HG02884 (cell line): ENCODE measurements around the gene DDB1.

ENCODE experiments used
- ATAC-seq: cut with Tn5 transposase; IDR thresholded peaks from one replicate; pipeline ENCODE4 v1.9.1; 2021; ENCODE audit warnings: mild to moderate bottlenecking, moderate library complexity; ENCODE audit not compliant: unreplicated experiment

Gene DDB1

DNA sequence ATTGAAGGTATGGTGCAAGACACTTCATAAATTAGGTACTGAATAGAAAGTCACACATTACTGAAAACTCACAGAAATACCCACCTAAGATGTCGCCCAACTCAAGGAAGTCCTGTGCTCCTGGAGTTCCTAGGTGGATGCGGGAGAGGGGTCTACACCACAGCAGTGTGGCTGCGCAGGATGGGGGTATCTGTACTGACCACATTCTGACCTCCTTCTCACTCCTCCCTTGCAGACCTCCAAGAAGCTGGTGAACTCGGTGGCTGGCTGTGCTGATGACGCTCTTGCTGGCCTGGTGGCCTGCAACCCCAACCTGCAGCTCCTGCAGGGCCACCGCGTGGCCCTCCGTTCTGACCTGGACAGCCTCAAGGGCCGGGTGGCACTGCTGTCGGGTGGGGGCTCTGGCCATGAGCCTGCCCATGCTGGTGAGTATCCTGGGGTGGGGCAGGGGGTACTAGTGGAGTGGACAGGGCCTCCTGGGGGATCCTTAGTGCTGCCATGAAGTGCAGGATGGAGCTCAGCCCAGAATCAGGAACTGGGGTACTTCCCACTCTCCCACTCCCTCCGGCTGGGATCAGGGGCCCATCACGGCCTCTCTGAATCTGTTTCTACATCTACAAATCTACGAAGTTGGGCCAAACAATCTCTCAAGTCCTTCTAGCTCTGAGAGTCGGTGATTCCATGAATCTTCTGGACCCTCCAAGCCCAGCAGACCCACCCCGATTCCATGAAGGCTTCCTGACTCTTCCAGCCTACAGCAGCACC, 5.0 kb upstream of the DDB1 start:
- ATAC-seq = no peak

DNA sequence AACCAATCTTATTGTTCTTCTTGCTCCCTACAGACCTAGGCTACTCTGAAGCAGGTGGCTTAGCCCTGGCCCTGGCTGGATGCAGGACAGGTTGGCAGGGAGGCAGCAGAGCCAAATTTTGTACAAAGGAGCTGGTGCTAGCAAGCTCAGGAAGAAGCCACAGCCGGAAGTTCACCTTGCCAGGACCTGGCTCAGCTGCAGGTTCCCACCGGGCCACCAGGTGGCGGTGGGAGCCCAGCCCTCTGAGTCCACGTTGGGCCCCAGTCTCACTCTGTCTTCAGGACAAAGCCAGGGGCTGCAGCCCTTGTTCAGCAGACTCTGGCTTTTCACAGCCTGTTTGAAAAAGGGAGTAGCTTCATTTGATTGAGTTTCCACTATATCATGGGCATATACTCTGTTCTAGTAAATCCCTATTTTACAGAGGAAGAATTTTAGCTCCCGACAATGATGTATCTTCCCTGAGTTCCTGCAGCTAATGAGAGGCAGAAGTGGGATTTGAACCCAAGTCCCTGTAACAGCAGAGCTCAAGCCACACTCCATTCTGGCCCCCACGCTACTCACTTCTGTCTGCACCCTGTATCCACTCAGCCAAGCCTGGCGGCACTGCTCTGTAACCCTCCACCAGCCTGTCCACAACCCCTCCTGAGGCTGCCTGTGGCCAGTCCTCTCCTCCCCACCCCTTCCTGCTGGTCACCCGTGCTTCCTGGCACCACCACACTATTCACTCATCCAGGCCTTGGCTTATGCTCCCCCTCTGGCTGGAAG, 3.4 kb upstream of the DDB1 start:
- ATAC-seq = peak; percentile 43

DNA sequence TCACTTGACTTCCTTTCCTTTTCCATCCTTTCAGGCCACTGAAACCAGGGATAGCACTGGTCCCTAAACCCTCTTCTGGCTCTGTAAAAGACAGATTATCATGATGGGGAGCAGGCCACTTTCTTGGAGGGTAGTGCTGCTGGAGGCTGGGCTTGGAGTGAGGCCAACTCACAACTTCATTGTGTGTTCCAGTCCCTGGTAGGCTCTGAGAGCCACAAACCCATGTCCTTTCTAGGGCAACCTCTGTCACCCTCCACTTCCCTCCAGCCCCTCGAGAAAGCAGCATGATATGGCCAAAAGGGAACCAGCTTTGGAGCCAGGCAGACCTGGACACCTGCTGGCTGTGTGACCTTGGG, 2.4 kb upstream of the DDB1 start:
- no peak for ATAC-seq

DNA sequence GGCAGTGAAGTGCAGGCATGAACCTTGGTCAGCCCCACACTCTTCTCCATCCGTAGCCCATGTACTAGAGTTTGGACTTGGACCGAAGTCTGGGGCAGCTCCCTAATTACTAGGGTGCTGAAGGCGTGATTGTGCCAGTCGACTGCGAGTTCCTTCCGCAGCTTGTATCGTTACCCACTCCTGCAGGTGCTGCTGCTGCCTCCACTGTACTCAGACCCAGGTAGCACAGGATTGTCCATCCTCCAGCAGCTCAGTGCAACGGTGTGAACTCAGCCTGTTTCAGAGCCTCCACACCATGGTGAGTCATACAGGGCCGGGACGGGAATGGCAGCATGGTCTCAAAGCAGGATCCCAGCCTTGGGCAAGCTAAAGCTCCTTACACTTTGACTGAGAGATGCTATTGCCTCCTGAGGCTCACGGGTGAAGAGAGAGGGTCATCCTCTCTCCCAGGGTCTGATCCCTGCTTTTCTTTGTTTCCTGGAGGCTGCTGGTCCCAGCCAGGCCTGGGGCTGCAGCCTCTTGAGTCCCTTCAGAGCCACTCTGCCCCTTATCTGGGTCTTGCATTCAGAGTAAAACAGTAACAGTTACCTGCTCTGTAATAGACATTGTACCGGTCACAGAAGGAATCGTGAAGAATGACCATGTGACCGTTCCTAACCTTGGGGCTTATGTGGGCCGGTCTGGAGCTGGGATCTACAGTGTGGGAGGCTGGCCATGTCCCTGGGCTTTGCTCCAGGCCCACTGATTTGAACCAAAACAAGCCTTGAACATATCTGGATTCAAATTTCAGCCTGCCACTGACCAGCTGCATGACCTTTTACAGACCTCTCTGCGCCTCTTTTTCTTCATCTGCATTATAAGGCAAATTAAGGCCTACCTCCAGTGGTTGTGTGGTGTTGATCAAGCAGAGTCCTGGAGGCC, 1.8 kb upstream of the DDB1 start:
- ATAC-seq = no peak

DNA sequence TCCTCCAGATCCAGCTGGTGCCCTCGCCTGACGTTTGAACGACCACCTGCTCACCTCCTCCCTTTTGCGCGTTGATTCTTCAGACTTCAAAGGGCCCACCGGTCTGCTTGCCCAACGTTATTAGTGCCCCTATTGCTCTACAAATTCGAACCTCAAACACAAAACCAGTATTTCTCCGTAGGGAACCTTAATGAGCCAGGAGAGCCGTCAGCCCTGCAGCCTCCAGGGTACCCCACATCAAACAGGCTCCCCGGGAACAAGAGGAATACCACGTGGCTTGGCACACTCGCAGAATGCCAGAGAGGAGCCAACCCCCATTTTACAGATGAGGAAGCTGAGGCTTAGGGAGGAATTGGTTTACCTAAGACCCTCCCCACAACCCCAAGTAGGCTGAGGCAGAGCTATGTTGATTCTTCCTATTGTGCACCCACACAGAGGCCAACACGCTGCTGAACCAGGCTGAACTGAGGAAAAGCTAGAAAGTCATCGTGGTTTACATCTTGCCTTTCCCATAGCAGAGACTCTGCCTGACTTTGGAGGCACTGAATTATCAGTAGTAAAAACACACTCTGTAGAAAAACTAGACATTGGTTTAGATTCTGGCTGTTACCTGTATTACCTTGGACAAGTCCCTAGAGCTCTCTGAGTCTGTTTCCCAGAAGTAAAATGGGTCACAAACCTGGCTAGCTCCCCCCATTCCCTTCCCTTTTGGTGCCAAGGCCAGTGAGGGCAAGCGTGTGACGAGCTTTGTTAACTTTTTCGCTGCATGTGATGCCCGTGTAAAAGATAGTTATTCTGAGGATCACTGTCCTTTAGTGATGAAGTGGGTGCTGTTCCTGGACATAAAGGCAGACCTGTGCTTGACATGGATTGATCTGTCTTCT, 887 bp upstream of the DDB1 start:
- no peak for ATAC-seq

DNA sequence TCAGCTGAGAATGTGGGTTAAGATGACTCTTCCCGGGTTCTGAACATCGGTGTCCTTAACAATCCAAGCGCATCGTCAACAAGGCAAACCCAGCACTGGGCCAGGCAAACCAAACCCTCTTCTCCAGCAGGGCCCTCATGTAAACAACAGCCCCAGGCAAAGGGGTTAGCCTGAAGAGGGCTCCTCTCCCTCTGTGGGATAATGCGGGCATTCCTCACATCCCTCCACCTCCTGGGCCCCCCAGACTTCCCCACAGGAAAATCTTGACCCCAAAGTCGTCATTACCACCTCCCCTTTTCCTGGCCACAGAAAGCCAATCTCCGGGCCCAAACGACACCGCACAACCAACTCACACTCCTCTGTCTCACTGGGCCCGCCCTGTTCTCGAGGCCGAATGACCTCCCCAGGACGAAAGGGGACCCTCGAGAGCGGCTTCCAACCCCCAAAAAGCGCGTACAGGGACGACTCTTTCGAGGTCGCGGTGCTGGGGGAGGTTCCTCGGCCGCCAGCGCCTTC, 566 bp downstream of the DDB1 start:
- ATAC-seq = no peak

DNA sequence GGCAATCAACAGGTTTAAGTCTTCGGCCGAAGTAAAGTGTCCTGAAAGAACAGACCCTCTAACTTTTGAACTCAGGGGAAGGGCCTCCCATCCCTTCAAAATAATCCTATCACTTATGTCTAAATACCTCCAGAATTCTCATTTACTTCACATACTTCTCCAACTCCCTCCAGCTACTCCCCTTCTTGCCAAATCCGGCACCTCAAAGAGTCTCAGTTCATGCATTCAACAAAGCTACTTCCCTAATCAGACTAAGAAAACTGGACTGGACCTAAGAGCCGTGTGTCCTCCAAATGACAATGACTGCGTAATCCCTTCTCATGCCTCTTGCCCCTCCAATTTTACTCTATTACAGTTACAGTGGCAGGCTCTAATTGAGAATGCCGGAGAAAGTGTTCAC, 1.3 kb downstream of the DDB1 start:
- ATAC-seq = no peak

DNA sequence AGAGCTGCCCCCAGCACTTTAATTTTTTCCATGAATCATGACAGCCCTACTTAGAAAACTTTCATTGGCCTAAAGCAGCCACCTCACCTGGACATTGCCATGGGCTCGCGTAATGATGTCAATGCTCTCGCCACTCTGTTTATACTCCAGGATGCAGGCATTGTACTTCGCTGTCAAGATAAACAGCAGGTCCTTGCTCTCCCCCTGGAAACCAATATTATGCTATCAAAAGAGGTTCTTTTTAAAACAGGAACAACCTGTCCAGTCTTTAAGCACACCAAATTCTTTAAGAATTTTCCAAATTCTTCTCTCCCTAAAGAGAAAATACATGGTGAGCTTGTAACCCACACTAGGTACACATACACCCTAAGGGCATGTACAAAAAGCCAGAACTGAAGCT, 3.0 kb downstream of the DDB1 start:
- no peak for ATAC-seq

DNA sequence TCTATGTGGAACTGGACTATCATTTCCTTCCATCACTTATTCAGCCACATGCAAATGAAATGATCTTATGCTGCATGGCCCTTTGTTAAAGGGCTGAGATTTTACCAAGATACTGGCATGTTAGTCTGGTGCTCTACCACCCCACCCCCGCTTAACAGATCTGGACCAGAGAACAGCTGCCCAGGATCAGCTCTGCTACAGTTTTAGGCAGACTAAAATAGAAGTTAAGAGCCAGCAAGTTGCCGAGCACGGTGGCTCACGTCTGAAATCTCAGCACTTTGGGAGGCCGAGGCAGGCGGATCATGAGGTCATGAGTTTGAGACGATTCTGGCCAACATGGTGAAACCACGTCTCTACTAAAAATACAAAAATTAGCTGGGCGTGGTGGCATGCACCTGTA, 4.6 kb downstream of the DDB1 start:
- no peak for ATAC-seq

DNA sequence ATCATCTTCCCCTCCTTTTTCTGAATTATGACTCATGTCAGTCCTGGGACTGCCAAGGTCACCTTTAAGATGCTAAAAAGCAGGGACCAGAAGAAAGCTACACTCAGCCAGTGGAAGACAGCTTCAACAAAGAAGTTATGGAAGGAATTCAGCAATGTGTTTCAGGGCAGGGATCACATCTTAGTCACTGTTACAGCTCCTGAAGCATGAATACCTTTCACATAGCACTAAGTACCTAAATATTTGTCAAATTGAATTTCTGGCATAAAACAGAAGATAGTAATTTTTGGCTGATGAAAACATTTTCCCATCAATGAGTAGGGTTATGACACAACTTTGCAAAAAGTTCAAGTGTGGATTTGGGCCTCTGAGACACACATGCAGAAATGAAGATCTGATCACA, 5.2 kb downstream of the DDB1 start:
- ATAC-seq = no peak

DNA sequence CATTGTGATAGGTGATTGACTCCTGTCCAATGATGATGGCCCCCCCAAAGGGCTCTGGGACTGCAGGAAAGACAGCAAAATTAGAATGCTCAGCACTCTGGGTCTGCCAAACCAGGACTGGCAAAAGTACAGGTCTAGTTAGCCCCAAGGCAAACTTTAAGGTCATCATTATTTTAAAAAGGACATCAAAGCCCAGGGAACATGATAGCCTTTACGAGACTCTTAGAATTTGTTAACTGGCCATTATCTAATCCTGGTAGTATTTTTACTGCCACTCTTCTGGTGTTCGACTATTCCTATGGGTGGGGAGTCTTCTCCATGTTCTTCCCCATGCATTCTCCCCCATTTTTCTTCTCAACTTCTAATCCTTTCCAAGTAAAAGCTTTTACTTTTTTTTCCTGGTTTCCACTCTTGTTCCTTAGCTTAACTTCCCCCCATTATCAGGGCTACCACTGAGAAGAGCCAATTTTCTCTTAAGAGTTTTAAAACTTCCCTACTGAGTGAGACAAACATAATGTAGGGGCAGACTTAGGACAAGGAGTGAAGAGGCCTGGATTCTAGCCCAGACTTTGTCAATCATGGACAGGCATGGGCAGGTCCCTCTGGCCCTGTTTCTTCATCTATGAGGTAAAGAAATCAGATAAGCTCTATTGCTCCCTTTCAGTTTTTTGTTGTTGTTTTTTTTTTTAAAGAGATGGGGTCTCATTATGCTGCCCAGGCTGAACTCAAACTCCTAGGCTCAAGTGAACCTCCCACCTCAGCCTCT, 7.1 kb downstream of the DDB1 start:
- no peak for ATAC-seq

DNA sequence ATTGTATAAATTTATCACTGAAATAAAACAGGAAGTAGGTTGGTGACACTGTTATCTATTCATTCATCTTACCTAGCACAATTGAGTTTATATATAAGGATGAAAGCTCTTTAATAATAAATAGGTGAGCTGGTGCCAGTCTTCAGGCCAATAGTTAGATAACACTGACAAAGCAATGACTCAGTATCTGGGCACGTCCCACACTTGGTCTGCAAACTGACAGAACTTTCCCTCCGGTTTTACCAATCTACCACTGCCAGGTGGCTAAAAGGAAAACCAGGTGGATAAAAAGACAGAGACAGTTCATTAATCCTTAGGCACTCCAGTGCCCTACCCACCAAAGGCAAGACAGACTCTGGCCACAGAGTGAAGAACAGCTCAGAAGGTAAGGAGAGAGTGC, 17.6 kb downstream of the DDB1 start:
- no peak for ATAC-seq

DNA sequence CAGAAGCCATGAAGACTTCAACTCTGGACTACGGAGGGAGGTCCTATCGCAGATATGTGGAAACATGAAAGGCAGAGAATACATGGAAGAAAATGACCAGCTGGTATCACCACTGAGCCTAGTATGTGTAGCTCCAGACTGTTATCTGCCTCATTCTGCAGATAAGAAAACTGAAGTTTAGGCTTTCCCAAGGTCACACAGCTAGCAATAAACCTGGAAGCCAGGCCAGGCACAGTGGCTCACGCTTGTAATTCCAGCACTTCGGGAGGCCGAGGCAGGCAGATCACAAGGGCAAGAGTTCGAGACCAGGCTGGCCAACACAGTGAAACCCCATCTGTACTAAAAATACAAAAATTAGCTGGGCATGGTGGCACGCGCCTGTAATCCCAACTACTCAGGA, 22.2 kb downstream of the DDB1 start:
- ATAC-seq = no peak

DNA sequence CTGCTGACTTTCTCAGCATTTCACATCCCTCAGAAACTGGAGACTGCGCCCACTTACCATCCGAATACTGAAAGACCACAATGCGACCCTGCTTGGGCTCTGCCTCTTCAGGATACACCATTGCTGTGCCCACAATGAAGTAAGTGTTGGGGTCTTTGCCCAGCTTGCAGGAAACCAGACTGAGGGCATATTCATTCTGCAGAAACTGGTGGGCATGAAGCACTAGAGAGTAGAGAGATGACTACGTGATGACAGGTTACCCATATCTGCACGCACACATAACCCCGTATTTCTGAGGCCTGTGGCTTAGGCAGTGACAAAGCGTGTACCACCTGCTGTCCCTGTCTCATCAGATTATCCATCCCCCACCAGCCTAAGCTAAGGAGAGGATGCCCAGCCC, 23.2 kb downstream of the DDB1 start:
- ATAC-seq = no peak

DNA sequence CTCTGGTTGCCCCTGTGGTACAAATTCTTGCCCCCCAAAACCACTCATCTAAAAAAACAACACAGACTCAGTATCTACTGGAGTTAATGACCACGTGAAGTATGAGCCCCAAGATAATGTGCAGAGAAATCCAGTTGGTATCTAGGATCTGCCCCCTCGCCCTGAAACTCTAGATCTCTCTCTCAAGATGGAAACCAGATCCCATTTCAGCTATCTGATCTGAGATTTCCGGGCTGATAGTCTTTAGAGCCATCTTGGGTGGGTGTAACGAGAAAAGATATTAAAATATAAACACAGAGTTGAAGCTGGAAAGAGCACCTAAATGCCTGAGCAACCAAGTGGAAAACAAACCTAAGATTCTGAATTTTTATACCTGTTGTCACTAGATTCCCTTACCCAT, 23.8 kb downstream of the DDB1 start:
- no peak for ATAC-seq

DNA sequence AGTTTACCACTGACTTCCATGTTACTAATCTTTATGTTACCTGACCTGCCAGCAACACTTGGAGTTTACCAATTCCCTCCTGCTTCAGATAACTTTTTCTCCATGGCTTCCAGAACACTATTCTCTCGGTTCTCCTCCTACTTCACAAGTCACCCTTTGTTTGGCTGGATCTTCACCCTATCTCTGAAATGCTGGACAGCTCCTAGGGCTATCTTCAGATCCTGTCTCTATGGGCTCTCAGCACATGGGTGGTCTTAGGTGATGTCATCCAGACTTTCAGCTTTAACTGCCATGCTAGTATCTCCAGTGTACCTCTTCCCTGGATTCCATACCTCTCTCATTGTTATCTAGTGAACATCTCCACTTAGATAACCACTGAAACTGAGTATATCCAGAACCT, 25.6 kb downstream of the DDB1 start:
- no peak for ATAC-seq

DNA sequence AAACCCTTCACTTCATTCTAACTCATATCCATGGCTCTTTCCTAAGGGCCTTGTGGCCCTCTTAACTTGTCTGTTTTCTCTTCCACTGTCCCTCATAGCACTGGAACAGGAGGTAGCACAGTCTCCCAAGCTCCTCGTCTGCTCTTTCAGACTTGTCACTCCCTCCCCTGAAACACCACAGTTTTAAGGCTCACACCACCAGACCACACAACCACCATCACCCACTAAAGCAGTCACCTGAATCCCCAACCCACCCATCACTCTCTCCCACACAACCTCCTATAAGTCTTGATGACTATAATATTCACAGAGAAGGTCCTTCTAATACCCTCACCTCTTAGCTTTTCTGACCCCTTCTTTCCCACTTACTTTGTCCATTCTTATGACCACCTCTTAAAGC, 26.7 kb downstream of the DDB1 start:
- no peak for ATAC-seq

DNA sequence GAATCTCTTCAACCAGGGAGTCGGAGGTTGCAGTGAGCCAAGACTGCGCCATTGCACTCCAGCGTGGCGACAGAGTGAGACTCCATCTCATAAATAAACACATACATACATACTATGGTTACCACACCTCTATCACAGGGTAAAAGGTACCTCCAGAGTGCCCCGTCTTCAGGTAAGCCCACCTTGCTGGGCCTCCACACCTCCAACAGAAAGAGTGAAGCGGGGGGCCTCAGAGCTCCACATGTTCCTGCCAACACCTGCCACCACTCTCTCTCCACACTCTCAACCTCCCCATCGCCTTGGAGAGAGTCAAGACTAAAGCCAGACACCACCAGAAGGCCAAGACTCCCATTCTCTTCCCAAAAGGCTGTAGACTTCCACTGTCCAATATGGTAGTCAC, 27.5 kb downstream of the DDB1 start:
- no peak for ATAC-seq

DNA sequence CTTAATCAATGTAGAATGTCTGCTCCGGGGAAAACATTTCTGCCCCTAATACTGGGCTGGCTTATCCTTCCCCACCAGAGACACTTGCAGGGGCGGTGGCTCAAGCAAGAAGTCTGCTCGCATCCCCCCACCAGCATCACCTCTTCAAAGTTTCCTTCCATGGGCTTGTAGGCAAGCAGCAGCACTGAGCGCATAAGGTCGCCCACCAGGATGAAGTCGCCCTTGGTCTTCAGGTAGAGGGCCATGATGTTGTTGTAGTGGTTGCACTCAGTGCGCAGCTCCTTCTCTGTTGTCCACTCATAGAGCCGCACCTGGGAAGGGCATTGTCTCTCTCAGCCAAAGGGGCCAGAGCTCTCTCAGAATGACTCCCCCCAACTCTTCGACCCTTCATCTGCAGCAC, 29.2 kb downstream of the DDB1 start:
- no peak for ATAC-seq

DNA sequence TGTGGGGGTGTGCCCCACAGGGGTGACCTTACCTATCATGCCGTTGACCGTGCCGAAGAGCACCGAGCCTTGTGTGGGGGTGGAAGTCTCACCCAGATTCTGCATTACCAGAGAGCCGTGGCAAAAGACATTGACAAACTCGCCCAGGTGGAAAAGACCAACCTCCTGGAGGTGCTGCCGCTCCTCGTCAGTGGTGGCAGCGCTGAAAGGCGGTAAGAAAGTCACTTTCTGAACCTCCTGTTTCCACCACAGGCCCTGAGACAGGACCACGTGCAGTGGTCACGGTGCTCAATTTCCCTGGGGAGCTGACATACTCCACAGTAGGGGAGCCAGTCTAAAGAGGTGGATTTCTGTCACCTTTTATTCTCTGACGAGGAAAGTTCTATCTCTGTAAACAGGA, 30.4 kb downstream of the DDB1 start:
- no peak for ATAC-seq
